Peyer's patch (tissue), 4 donors: Measurements from ENCODE around the gene PIAS4.

Experiments used
- CTCF ChIP-seq, 6 experiments: fragments of 450-650 bp in 4 of 6; fragments of 200-600 bp in 2 of 6; sonication (generic) in 1 of 6; IDR thresholded peaks; one replicate each; pipeline ENCODE4 v1.5.1; 2017 to 2019; ENCODE audit warnings: antibody characterized with exemption in 6 of 6, mild to moderate bottlenecking in 3 of 6, moderate library complexity in 1 of 6
- POLR2A ChIP-seq, 2 donors: fragments of 450-650 bp; IDR thresholded peaks; one replicate each; pipeline ENCODE4 v1.5.1; 2017; ENCODE audit warnings: antibody characterized with exemption in 2 of 2, mild to moderate bottlenecking in 2 of 2, moderate library complexity in 2 of 2

GRCh38 chr19:4042731-4043082, 35.2 kb downstream of the PIAS4 start:
- TF ChIP-seq CTCF (IDR thresholded peaks at IDR 0.05), result no peak
- TF ChIP-seq POLR2A (IDR thresholded peaks at IDR 0.05), result no peak
